Activated CD4-positive, alpha-beta T cell treated with anti-CD3 and anti-CD28 coated beads, Interleukin-2, Interleukin-6, amounts not matched to agents 100 ng/mL and 50 ng/mL, durations not matched to agents 16 hours and 8 hours (primary cell): ENCODE measurements around the gene DGCR2.
"Not testable (repeated sequence)": the region's sequence is repeated elsewhere in the genome, so short reads cannot be mapped to it uniquely, and the experiment has no call there.

Source experiments
- DNase-seq: peaks from one replicate; pipeline ENCODE4 v3.0.0-alpha.2; 2020

Gene DGCR2

GRCh38 chr22:19122143-19122751, at the start of gene DGCR2:
TSS of gene DGCR2 (minus strand) at chr22:19122412. CDS start at chr22:19122206, 206 bp downstream.
- DNase-seq = peak; percentile 98

GRCh38 chr22:19169947-19170318, 47.7 kb upstream of the DGCR2 start:
- no peak for DNase-seq

- DNase-seq = no peak
Observed at GRCh38 chr22:19169002-19169946, 47.1 kb upstream of the DGCR2 start.

- DNase-seq = no peak
Observed at GRCh38 chr22:19168088-19168890, 46.1 kb upstream of the DGCR2 start.

- no peak for DNase-seq
Observed at GRCh38 chr22:19167106-19167869, 45.1 kb upstream of the DGCR2 start.

GRCh38 chr22:19166421-19166820, 44.2 kb upstream of the DGCR2 start:
- no peak for DNase-seq

GRCh38 chr22:19164425-19164824, 42.2 kb upstream of the DGCR2 start:
- DNase-seq = no peak

- DNase-seq = not testable (repeated sequence)
Observed at GRCh38 chr22:19158649-19159048, 36.4 kb upstream of the DGCR2 start.

GRCh38 chr22:19156109-19156508, 33.9 kb upstream of the DGCR2 start:
- not testable (repeated sequence) for DNase-seq

GRCh38 chr22:19152942-19153883, 31.0 kb upstream of the DGCR2 start:
- no peak for DNase-seq

- no peak for DNase-seq
Observed at GRCh38 chr22:19151329-19152191, 29.3 kb upstream of the DGCR2 start.

GRCh38 chr22:19150482-19151328, 28.5 kb upstream of the DGCR2 start:
- no peak for DNase-seq

GRCh38 chr22:19149991-19150390, 27.8 kb upstream of the DGCR2 start, which contains the start of gene GSC2:
TSS of gene GSC2 (minus strand) at chr22:19150292. CDS start at chr22:19150283, 9 bp downstream.
- DNase-seq = no peak

GRCh38 chr22:19149047-19149883, 27.1 kb upstream of the DGCR2 start:
- DNase-seq = peak; percentile 64

GRCh38 chr22:19148417-19149046, 26.3 kb upstream of the DGCR2 start:
- no peak for DNase-seq

- no peak for DNase-seq
Observed at GRCh38 chr22:19147195-19147780, 25.1 kb upstream of the DGCR2 start.

GRCh38 chr22:19146215-19146968, 24.2 kb upstream of the DGCR2 start:
- no peak for DNase-seq
